HL-60/S4 treated with phorbol 12-myristate 13-acetate at 8.2 ng/mL for 4 days and 3 days (cell line): ENCODE results near the gene PRR19.
"Not testable (repeated sequence)": the region's sequence is repeated elsewhere in the genome, so short reads cannot be mapped to it uniquely, and the experiment has no call there.

Experiments used
- in situ Hi-C: fragments of 300-500 bp; cut with MboI; formaldehyde crosslinking; loops from 2 replicates; pipeline ENCODE4 v1.15.0; 2022; ENCODE audit warnings: low sequenced_read_pairs

Gene PRR19

GRCh38 chr19:42324655-42325307 is 22.8 kb downstream of the PRR19 start:
- in situ Hi-C loops: no loop called here

GRCh38 chr19:42325308-42325895 is 23.5 kb downstream of the PRR19 start, which contains the start of gene MEGF8:
Gene MEGF8 (plus strand): TSS chr19:42325635. CDS start chr19:42326244, 609 bp downstream.
- in situ Hi-C loops: no loop called here

- in situ Hi-C loops: no loop called here
Measured at GRCh38 chr19:42325896-42326771, 24.2 kb downstream of the PRR19 start.

GRCh38 chr19:42326969-42327368 is 25.0 kb downstream of the PRR19 start:
- in situ Hi-C loops: no loop called here

DNA sequence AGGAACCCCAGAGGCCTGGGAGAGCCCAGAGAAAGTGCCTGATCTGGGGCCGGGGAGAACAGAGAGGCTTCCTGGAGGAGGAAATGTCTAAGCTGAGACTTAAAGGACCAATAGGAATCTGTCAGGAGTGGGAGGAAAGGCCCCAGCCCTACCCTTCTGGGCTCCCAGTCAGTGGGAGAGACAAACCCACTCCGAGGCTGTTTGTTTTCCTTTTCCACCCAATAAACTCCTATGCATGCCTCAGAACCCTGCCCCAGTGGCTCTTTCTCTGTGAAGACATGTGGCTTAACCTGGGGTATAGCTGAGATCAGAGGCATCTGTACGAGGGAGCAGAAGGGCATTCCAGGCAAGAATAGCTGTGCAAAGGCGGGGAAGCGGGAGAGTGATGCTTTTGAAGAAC is 25.4 kb downstream of the PRR19 start:
- in situ Hi-C loops: no loop called here

DNA sequence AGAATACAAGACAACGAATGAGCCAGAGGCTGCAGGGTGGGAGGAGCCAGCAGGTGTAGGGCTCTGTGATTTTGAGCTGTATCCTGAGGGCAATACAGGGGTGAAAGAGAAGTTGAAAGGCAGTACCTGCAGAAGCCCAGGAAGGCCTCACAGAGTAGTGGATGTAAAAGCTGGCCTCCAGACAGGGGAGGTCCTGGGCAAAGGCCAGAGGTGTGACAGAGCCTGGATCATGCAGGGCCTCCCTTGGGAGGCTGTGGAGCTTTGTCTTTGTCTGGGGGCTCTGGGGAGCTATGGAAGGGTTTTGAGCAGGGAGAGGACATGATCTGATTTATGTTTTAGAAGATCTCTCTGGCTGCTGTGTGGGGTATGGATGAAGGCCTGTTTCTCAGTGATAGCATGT is 26.2 kb downstream of the PRR19 start:
- in situ Hi-C loops: no loop called here

GRCh38 chr19:42328854-42329253 is 26.9 kb downstream of the PRR19 start:
- in situ Hi-C loops: no loop called here

- in situ Hi-C loops: no loop called here
Measured at GRCh38 chr19:42330241-42330711, 28.3 kb downstream of the PRR19 start.

DNA sequence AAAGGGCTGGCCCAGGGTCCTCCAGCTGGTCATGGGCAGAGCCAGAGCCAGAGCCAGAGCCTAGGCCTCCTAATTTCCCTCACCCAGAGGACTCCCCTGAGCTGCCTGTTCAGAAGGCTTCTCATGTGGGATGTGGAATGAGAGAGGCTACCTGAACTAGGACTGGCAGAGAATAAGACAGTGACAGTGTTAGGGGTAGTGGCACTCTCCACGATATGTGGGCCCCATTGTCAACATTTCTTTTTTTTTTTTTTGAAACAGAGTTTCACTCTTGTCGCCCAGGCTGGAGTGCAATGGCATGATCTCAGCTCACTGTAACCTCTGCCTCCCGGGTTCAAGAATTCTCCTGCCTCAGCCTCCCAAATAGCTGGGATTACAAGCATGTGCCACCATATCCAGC is 29.4 kb downstream of the PRR19 start:
- in situ Hi-C loops: not testable (repeated sequence)

GRCh38 chr19:42332059-42332458 is 30.1 kb downstream of the PRR19 start:
- in situ Hi-C loops: no loop called here

- in situ Hi-C loops: no loop called here
Measured at GRCh38 chr19:42333018-42333417, 31.1 kb downstream of the PRR19 start.

- in situ Hi-C loops: no loop called here
Measured at GRCh38 chr19:42333975-42334696, 32.2 kb downstream of the PRR19 start.

- in situ Hi-C loops: no loop called here
Measured at GRCh38 chr19:42334697-42335373, 32.9 kb downstream of the PRR19 start.

GRCh38 chr19:42335374-42335936 is 33.5 kb downstream of the PRR19 start:
- in situ Hi-C loops: no loop called here

DNA sequence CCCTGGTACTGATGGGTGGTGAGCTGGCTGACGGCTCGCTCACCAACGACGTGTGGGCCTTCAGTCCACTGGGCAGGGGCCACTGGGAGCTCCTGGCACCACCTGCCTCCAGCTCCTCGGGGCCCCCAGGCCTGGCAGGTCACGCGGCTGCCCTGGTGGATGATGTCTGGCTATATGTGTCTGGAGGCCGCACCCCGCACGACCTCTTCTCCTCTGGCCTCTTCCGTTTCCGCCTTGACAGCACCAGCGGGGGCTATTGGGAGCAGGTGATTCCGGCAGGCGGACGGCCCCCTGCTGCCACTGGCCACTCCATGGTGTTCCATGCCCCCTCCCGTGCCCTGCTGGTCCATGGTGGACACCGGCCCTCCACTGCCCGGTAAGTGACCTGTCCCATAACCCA is 34.0 kb downstream of the PRR19 start:
- in situ Hi-C loops: no loop called here

DNA sequence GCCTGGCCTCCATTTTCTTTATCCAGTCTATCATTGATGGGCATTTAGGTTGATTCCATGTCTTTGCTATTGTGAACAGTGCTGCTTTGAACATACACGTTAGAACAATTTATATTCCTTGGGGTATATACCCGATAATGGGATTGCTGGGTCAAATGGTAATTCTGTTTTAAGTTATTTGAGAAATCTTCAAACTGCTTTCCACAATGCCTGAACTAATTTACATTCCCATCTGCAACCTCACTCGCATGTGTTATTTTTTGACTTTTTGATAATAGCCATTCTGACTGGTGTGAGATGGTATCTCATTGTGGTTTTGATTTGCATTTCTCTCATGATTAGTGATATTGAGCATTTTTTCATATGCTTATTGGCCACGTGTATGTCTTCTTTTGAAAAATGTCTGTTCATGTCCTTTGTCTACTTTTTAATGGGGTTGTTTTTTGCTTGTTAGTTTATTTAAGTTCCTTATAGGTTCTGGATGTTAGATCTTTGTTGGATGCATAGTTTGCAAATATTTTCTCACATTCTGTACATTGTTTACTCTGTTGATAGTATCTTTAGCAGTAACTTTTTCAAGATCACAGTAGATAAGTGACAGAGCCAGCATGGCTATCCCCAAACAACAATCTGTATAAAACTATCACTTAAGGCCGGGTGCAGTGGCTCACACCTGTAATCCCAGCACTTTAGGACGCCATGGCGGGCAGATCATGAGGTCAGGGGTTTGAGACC is 37.4 kb downstream of the PRR19 start:
- in situ Hi-C loops: not testable (repeated sequence)

- in situ Hi-C loops: not testable (repeated sequence)
Measured at GRCh38 chr19:42339922-42340321, 38.0 kb downstream of the PRR19 start.

DNA sequence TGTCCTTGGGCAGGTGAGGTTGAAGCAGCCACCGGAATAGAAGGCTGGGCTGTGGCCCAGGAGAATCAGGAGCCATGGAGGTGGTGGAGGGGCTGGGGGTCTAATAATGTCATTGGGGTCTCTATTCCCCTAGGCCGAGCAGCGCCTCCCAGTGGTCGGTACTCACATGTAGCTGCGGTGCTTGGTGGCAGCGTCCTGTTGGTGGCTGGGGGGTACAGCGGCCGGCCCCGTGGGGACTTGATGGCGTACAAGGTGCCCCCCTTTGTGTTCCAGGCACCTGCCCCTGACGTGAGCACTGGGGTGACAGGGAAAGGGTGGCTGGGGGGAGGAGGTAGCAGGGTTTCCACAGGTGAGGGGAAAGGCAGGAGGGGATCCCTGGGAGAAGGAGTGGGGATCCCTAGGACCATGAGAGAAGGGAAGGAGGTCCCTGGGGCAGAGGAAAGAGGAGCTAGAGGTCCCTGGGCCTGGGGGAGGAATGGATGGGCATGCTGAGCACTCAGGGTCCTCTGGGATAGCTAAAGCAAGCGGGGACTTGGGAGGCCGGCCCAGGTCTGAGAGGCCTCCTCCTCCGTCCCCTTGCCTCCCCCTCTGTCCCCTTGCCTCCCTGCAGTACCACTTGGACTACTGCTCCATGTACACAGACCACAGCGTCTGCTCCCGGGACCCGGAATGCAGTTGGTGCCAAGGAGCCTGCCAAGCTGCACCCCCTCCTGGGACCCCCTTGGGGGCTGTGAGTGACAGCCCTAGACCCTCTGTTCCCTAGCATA is 41.6 kb downstream of the PRR19 start:
- in situ Hi-C loops: no loop called here
